Sigmoid colon (tissue), 4 donors: Measurements from ENCODE around the gene PDXDC1.

Experiments
- CTCF ChIP-seq, 4 experiments: fragments of 450-650 bp in 3 of 4; fragments of 200-600 bp in 1 of 4; IDR thresholded peaks; one replicate each; pipeline ENCODE4 v1.5.1; 2016 to 2019; ENCODE audit warnings: antibody characterized with exemption in 4 of 4, mild to moderate bottlenecking in 3 of 4, moderate library complexity in 2 of 4
- EP300 ChIP-seq, 4 donors: sonication (generic); formaldehyde crosslinking; IDR thresholded peaks; one replicate each; pipeline ENCODE4 v1.6.1; 2017; ENCODE audit warnings: antibody characterized with exemption in 4 of 4
- POLR2A ChIP-seq, 2 donors: fragments of 450-650 bp; IDR thresholded peaks; one replicate each; pipeline ENCODE4 v1.6.1; 2016; ENCODE audit warnings: antibody characterized with exemption in 2 of 2, mild to moderate bottlenecking in 2 of 2, moderate library complexity in 2 of 2
- POLR2AphosphoS5 ChIP-seq, 4 donors: sonication (generic); formaldehyde crosslinking; IDR thresholded peaks; one replicate each; pipeline ENCODE4 v1.6.1; 2017; ENCODE audit warnings: antibody characterized with exemption in 4 of 4

GRCh38 chr16:14958323-14958600 lies 16.6 kb upstream of the PDXDC1 start:
- TF ChIP-seq CTCF (IDR thresholded peaks at IDR 0.05) (no peak), POLR2A (IDR thresholded peaks at IDR 0.05) (no peak), POLR2AphosphoS5 (IDR thresholded peaks at IDR 0.05) (no peak), EP300 (IDR thresholded peaks at IDR 0.05) (no peak)
